Activated CD4-positive, alpha-beta memory T cell treated with anti-CD3 and anti-CD28 coated beads, Interleukin-2, amount 10 ng/mL, durations not matched to agents 7 days and 5 days (primary cell): ENCODE results near the gene CTAGE9. TPM values are rescaled to one million over a fixed set of nuclear protein-coding genes. Genes with fewer than 3 reads are reported as not detected.
"Not testable (repeated sequence)": the region's sequence is repeated elsewhere in the genome, so short reads cannot be mapped to it uniquely, and the experiment has no call there.

Source experiments
- CTCF ChIA-PET: fragments of 350-600 bp; sonication (Branson Sonifier 250); formaldehyde crosslinking; loops from one replicate; lab custom pipeline; 2021; ENCODE audit warnings: antibody characterized with exemption, inconsistent platforms; lab: Charles Lee
- POLR2A ChIA-PET: fragments of 350-600 bp; sonication (Branson Sonifier 250); formaldehyde crosslinking; loops from one replicate; lab custom pipeline; 2021; ENCODE audit warnings: antibody characterized with exemption; lab: Charles Lee
- DNase-seq: peaks from one replicate; pipeline ENCODE4 v3.0.0-alpha.2; 2020
- H3K27ac Mint-ChIP-seq: one replicate; pipeline ENCODE4 v1.8.0; 2021; ENCODE audit warnings: mild to moderate bottlenecking, mixed read lengths
- H3K27me3 Mint-ChIP-seq: one replicate; pipeline ENCODE4 v1.8.0; 2021; ENCODE audit warnings: mixed read lengths
- H3K36me3 Mint-ChIP-seq: one replicate; pipeline ENCODE4 v1.8.0; 2021; ENCODE audit warnings: low read depth, mixed read lengths
- H3K4me1 Mint-ChIP-seq: one replicate; pipeline ENCODE4 v1.8.0; 2021; ENCODE audit warnings: mixed read lengths
- H3K4me3 Mint-ChIP-seq: one replicate; pipeline ENCODE4 v1.8.0; 2021; ENCODE audit warnings: mild to moderate bottlenecking, mixed read lengths
- H3K9me3 Mint-ChIP-seq: one replicate; pipeline ENCODE4 v1.8.0; 2021; ENCODE audit warnings: mixed read lengths
- total RNA-seq, 2 experiments: library from RNA; stranded (reverse); gene quantifications; one replicate each; pipeline ENCODE4 v1.2.3, GENCODE V29; 2021

Gene CTAGE9
- total RNA-seq: not detected

GRCh38 chr6:131710917-131711316 is at the start of gene CTAGE9:
TSS of gene CTAGE9 (minus strand) at chr6:131711017. CDS start at chr6:131711017, 0 bp downstream.
- H3K27me3 Mint-ChIP-seq, H3K4me3 Mint-ChIP-seq, H3K27ac Mint-ChIP-seq, POLR2A ChIA-PET, CTCF ChIA-PET, H3K36me3 Mint-ChIP-seq, DNase-seq, H3K9me3 Mint-ChIP-seq, H3K4me1 Mint-ChIP-seq: not testable (repeated sequence)

- H3K27me3 Mint-ChIP-seq: peaks cover 3% of the 10 kb centered on the region
Measured at GRCh38 chr6:131758920-131759319, 48.1 kb upstream of the CTAGE9 start.

GRCh38 chr6:131756039-131756438 is 45.2 kb upstream of the CTAGE9 start:
- H3K27ac Mint-ChIP-seq: no peak overlapping the region
- no peak for DNase-seq
- H3K4me3 Mint-ChIP-seq: no peak overlapping the region
- H3K4me1 Mint-ChIP-seq: no peaks in the 10 kb centered on the region
- H3K9me3 Mint-ChIP-seq: no peaks in the 10 kb centered on the region
- H3K36me3 Mint-ChIP-seq: no peaks in the 10 kb centered on the region
- H3K27me3 Mint-ChIP-seq: peaks cover 4% of the 10 kb centered on the region
- CTCF ChIA-PET: no interaction called here
- POLR2A ChIA-PET: no interaction called here

More at GRCh38 chr6:131758920-131759319, 48.1 kb upstream of the CTAGE9 start:
- Mint-ChIP-seq H3K4me3 (no peak overlapping the region), H3K4me1 (no peaks in the 10 kb centered on the region), H3K9me3 (no peaks in the 10 kb centered on the region), H3K27ac (no peak overlapping the region), H3K36me3 (no peaks in the 10 kb centered on the region)
- ChIA-PET POLR2A (no interaction called here), CTCF (no interaction called here)
- no peak for DNase-seq

GRCh38 chr6:131755597-131755996 is 44.8 kb upstream of the CTAGE9 start:
- Mint-ChIP-seq H3K4me1 (no peaks in the 10 kb centered on the region), H3K27ac (no peak overlapping the region), H3K4me3 (no peak overlapping the region), H3K36me3 (no peaks in the 10 kb centered on the region), H3K9me3 (no peaks in the 10 kb centered on the region), H3K27me3 (peaks cover 4% of the 10 kb centered on the region)
- CTCF ChIA-PET: no interaction called here
- POLR2A ChIA-PET: no interaction called here
- DNase-seq: no peak

GRCh38 chr6:131754715-131755567 is 44.1 kb upstream of the CTAGE9 start:
- no peak for DNase-seq
- Mint-ChIP-seq H3K27me3 (peaks cover 4% of the 10 kb centered on the region), H3K27ac (no peak overlapping the region), H3K4me3 (no peak overlapping the region), H3K36me3 (no peaks in the 10 kb centered on the region), H3K4me1 (no peaks in the 10 kb centered on the region), H3K9me3 (no peaks in the 10 kb centered on the region)
- CTCF ChIA-PET: no interaction called here
- POLR2A ChIA-PET: no interaction called here

GRCh38 chr6:131754088-131754487 is 43.3 kb upstream of the CTAGE9 start:
- Mint-ChIP-seq H3K27ac (no peak overlapping the region), H3K9me3 (no peaks in the 10 kb centered on the region), H3K4me1 (no peaks in the 10 kb centered on the region), H3K27me3 (peaks cover 4% of the 10 kb centered on the region), H3K4me3 (no peak overlapping the region), H3K36me3 (no peaks in the 10 kb centered on the region)
- CTCF ChIA-PET: no interaction called here
- no peak for DNase-seq
- POLR2A ChIA-PET: no interaction called here

- H3K27ac Mint-ChIP-seq, H3K4me3 Mint-ChIP-seq, H3K36me3 Mint-ChIP-seq, POLR2A ChIA-PET, H3K9me3 Mint-ChIP-seq, H3K4me1 Mint-ChIP-seq, CTCF ChIA-PET, DNase-seq, H3K27me3 Mint-ChIP-seq: not testable (repeated sequence)
Measured at GRCh38 chr6:131751012-131751715, 40.3 kb upstream of the CTAGE9 start.

- Mint-ChIP-seq H3K9me3 (no peaks in the 10 kb centered on the region), H3K27me3 (peaks cover 1% of the 10 kb centered on the region), H3K27ac (no peak overlapping the region), H3K36me3 (no peaks in the 10 kb centered on the region), H3K4me3 (no peak overlapping the region), H3K4me1 (no peaks in the 10 kb centered on the region)
- CTCF ChIA-PET: no interaction called here
- DNase-seq: no peak
- POLR2A ChIA-PET: no interaction called here
Measured at GRCh38 chr6:131749023-131749422, 38.2 kb upstream of the CTAGE9 start.

- H3K27ac Mint-ChIP-seq: no peak overlapping the region
- POLR2A ChIA-PET: no interaction called here
- no peaks in the 10 kb centered on the region for H3K27me3 Mint-ChIP-seq
- CTCF ChIA-PET: no interaction called here
- H3K4me1 Mint-ChIP-seq: no peaks in the 10 kb centered on the region
- DNase-seq: no peak
- no peaks in the 10 kb centered on the region for H3K36me3 Mint-ChIP-seq
- H3K9me3 Mint-ChIP-seq: no peaks in the 10 kb centered on the region
- no peak overlapping the region for H3K4me3 Mint-ChIP-seq
Measured at GRCh38 chr6:131747821-131748353, 37.1 kb upstream of the CTAGE9 start.

- Mint-ChIP-seq H3K36me3 (no peaks in the 10 kb centered on the region), H3K9me3 (no peaks in the 10 kb centered on the region), H3K27me3 (no peaks in the 10 kb centered on the region), H3K4me3 (no peak overlapping the region), H3K27ac (no peak overlapping the region), H3K4me1 (no peaks in the 10 kb centered on the region)
- POLR2A ChIA-PET: no interaction called here
- CTCF ChIA-PET: no interaction called here
- DNase-seq: no peak
Measured at GRCh38 chr6:131745476-131745875, 34.7 kb upstream of the CTAGE9 start.

- no peaks in the 10 kb centered on the region for H3K27me3 Mint-ChIP-seq
- ChIA-PET CTCF (no interaction called here), POLR2A (no interaction called here)
- no peaks in the 10 kb centered on the region for H3K4me1 Mint-ChIP-seq
- no peaks in the 10 kb centered on the region for H3K36me3 Mint-ChIP-seq
- no peak overlapping the region for H3K27ac Mint-ChIP-seq
- H3K9me3 Mint-ChIP-seq: no peaks in the 10 kb centered on the region
- no peak for DNase-seq
- no peak overlapping the region for H3K4me3 Mint-ChIP-seq
Measured at GRCh38 chr6:131744432-131745287, 33.8 kb upstream of the CTAGE9 start.

- Mint-ChIP-seq H3K4me3 (no peak overlapping the region), H3K9me3 (no peaks in the 10 kb centered on the region), H3K4me1 (no peaks in the 10 kb centered on the region), H3K27me3 (no peaks in the 10 kb centered on the region), H3K36me3 (no peaks in the 10 kb centered on the region), H3K27ac (no peak overlapping the region)
- CTCF ChIA-PET: no interaction called here
- POLR2A ChIA-PET: no interaction called here
- no peak for DNase-seq
Measured at GRCh38 chr6:131741688-131742393, 31.0 kb upstream of the CTAGE9 start.
